MM.1S (cell line): Measurements from ENCODE around the gene TRIM71.

Experiments
- DNase-seq: peaks from one replicate; pipeline ENCODE4 v3.0.0-alpha.2; 2015
- H2AFZ ChIP-seq: fragments of 300-600 bp; sonication (generic); 2 replicates; pipeline ENCODE4 v1.6.0; 2016; ENCODE audit warnings: antibody characterized with exemption, low read length
- H3F3A ChIP-seq: fragments of 300-600 bp; sonication (generic); 2 replicates; pipeline ENCODE4 v1.6.1; 2016; ENCODE audit warnings: mild to moderate bottlenecking, antibody characterized with exemption, low read length, moderate library complexity, mixed read lengths; ENCODE audit not compliant: insufficient read depth
- H3K27ac ChIP-seq: fragments of 300-600 bp; sonication (generic); 2 replicates; pipeline ENCODE4 v1.5.1; 2016; ENCODE audit warnings: mild to moderate bottlenecking, low read length
- H3K27me3 ChIP-seq: fragments of 300-600 bp; sonication (generic); replicated peaks from 2 replicates; pipeline ENCODE4 v1.6.0; 2016; ENCODE audit warnings: low read length; ENCODE audit not compliant: insufficient read depth
- H3K36me3 ChIP-seq: fragments of 300-600 bp; sonication (generic); replicated peaks from 2 replicates; pipeline ENCODE4 v1.6.1; 2016; ENCODE audit warnings: mild to moderate bottlenecking, low read length, mixed read lengths; ENCODE audit not compliant: insufficient read depth
- H3K4me1 ChIP-seq: fragments of 300-600 bp; sonication (generic); 2 replicates; pipeline ENCODE4 v1.6.1; 2016; ENCODE audit warnings: low read length, mixed read lengths
- H3K4me2 ChIP-seq: fragments of 300-600 bp; sonication (generic); 2 replicates; pipeline ENCODE4 v1.6.0; 2016; ENCODE audit warnings: low read depth, low read length
- H3K4me3 ChIP-seq: fragments of 300-600 bp; sonication (generic); 2 replicates; pipeline ENCODE4 v1.5.1; 2016; ENCODE audit warnings: low read length, mixed read lengths
- H3K79me2 ChIP-seq: fragments of 300-600 bp; sonication (generic); 2 replicates; pipeline ENCODE4 v1.6.1; 2016; ENCODE audit warnings: mixed run types, low read length, mixed read lengths
- H3K9ac ChIP-seq: fragments of 300-600 bp; sonication (generic); 2 replicates; pipeline ENCODE4 v1.6.1; 2016; ENCODE audit warnings: low read length, mixed read lengths
- H3K9me2 ChIP-seq: fragments of 300-600 bp; sonication (generic); replicated peaks from 2 replicates; pipeline ENCODE4 v1.6.1; 2016; ENCODE audit warnings: mild to moderate bottlenecking, low read length, mixed read lengths; ENCODE audit not compliant: insufficient read depth
- H3K9me3 ChIP-seq: fragments of 300-600 bp; sonication (generic); replicated peaks from 2 replicates; pipeline ENCODE4 v1.6.1; 2016; ENCODE audit warnings: mild to moderate bottlenecking, low read length, mixed read lengths; ENCODE audit not compliant: insufficient read depth
- H4K20me1 ChIP-seq: fragments of 300-600 bp; sonication (generic); 2 replicates; pipeline ENCODE4 v1.6.1; 2016; ENCODE audit warnings: mild to moderate bottlenecking, low read length, moderate library complexity, mixed read lengths; ENCODE audit not compliant: insufficient read depth
- CTCF ChIP-seq: fragments of 300-600 bp; sonication (generic); IDR thresholded peaks from 2 replicates; pipeline ENCODE4 v1.5.1; 2016; ENCODE audit warnings: antibody characterized with exemption, low read length, mixed read lengths
- EZH2 ChIP-seq: fragments of 300-600 bp; sonication (generic); optimal IDR thresholded peaks from 2 replicates; pipeline ENCODE3; 2017; ENCODE audit warnings: low read depth, mild to moderate bottlenecking, antibody characterized with exemption, low read length, mixed read lengths
- EZH2phosphoT487 ChIP-seq: fragments of 300-600 bp; sonication (generic); IDR thresholded peaks from 2 replicates; pipeline ENCODE4 v1.6.1; 2018; ENCODE audit warnings: antibody characterized with exemption, low read length

Gene TRIM71

GRCh38 chr3:32832193-32832592 lies 14.4 kb downstream of the TRIM71 start:
- Histone ChIP-seq H3K4me2 (no peak overlapping the region), H3K36me3 (no peaks in the 10 kb centered on the region), H3K4me3 (no peak overlapping the region), H3K9ac (no peak overlapping the region), H3K9me2 (no peaks in the 10 kb centered on the region), H3F3A (no peaks in the 10 kb centered on the region), H3K79me2 (no peaks in the 10 kb centered on the region), H2AFZ (no peak overlapping the region), H3K4me1 (no peaks in the 10 kb centered on the region), H3K27ac (no peak overlapping the region), H3K27me3 (no peaks in the 10 kb centered on the region), H4K20me1 (no peaks in the 10 kb centered on the region), H3K9me3 (no peaks in the 10 kb centered on the region)
- no peak for DNase-seq
- no peak for TF ChIP-seq CTCF
- no peak for TF ChIP-seq EZH2phosphoT487
- no peak for TF ChIP-seq EZH2

GRCh38 chr3:32835049-32835371 lies 17.2 kb downstream of the TRIM71 start:
- Histone ChIP-seq H3F3A (no peaks in the 10 kb centered on the region), H3K79me2 (no peaks in the 10 kb centered on the region), H3K4me2 (no peak overlapping the region), H3K9ac (no peak overlapping the region), H3K27ac (no peak overlapping the region), H2AFZ (no peak overlapping the region), H3K9me2 (no peaks in the 10 kb centered on the region), H3K4me1 (no peaks in the 10 kb centered on the region), H3K27me3 (no peaks in the 10 kb centered on the region), H3K36me3 (no peaks in the 10 kb centered on the region), H4K20me1 (no peaks in the 10 kb centered on the region), H3K9me3 (no peaks in the 10 kb centered on the region), H3K4me3 (no peak overlapping the region)
- TF ChIP-seq CTCF (no peak), EZH2 (no peak), EZH2phosphoT487 (no peak)
- no peak for DNase-seq

- H3K79me2 ChIP-seq: no peaks in the 10 kb centered on the region
- H3K4me1 ChIP-seq: no peaks in the 10 kb centered on the region
- no peak overlapping the region for H3K9ac ChIP-seq
- H3K9me2 ChIP-seq: no peaks in the 10 kb centered on the region
- H3K27me3 ChIP-seq: no peaks in the 10 kb centered on the region
- no peak overlapping the region for H3K4me2 ChIP-seq
- no peak overlapping the region for H2AFZ ChIP-seq
- no peak overlapping the region for H3K27ac ChIP-seq
- no peaks in the 10 kb centered on the region for H4K20me1 ChIP-seq
- TF ChIP-seq EZH2: no peak
- no peak for TF ChIP-seq CTCF
- TF ChIP-seq EZH2phosphoT487: no peak
- H3K9me3 ChIP-seq: no peaks in the 10 kb centered on the region
- H3K4me3 ChIP-seq: no peak overlapping the region
- no peaks in the 10 kb centered on the region for H3K36me3 ChIP-seq
- no peaks in the 10 kb centered on the region for H3F3A ChIP-seq
- DNase-seq: no peak
Observed at GRCh38 chr3:32835961-32836360, 18.2 kb downstream of the TRIM71 start.
